Natural killer cell treated with Interleukin-12 subunit alpha and Interleukin-12 subunit beta and Interleukin-15 and Interleukin-18, amount 100 ng/mL, for 72 hours (primary cell): ENCODE results near the gene RTF2. TPM values are rescaled to one million over a fixed set of nuclear protein-coding genes. Genes with fewer than 3 reads are reported as not detected.

Source experiments
- ATAC-seq, 2 donors: fragments of 150-1000 bp; cut with Tn5 transposase in 1 of 2; sonication (Bioruptor Pico), chemical (Tn5 transposase) in 1 of 2; 2 replicates each; pipeline ENCODE4 v1.10.0; 2021
- DNase-seq: peaks from one replicate; pipeline ENCODE4 v3.0.0; 2022; ENCODE audit warnings: low spot score
- H3K27ac Mint-ChIP-seq, 2 donors: 1 replicate in 1 of 2; 2 replicates in 1 of 2; pipeline ENCODE4 v1.8.0; 2022; ENCODE audit warnings: mixed read lengths in 2 of 2, mild to moderate bottlenecking in 1 of 2, moderate library complexity in 1 of 2
- H3K27me3 Mint-ChIP-seq, 2 donors: 1 replicate in 1 of 2; 2 replicates in 1 of 2; pipeline ENCODE4 v1.8.0; 2022; ENCODE audit warnings: mixed read lengths in 2 of 2
- H3K36me3 Mint-ChIP-seq: one replicate; pipeline ENCODE4 v1.8.0; 2022; ENCODE audit warnings: mixed read lengths
- H3K4me1 Mint-ChIP-seq, 2 donors: 1 replicate in 1 of 2; 2 replicates in 1 of 2; pipeline ENCODE4 v1.8.0; 2022; ENCODE audit warnings: low read depth in 2 of 2, mixed read lengths in 2 of 2, mild to moderate bottlenecking in 1 of 2
- H3K4me3 Mint-ChIP-seq: one replicate; pipeline ENCODE4 v1.8.0; 2022; ENCODE audit warnings: mixed read lengths
- H3K9me3 Mint-ChIP-seq: 2 replicates; pipeline ENCODE4 v1.8.0; 2022; ENCODE audit warnings: mixed read lengths
- total RNA-seq, 2 donors: library from RNA; stranded (reverse); gene quantifications; one replicate each; pipeline ENCODE4 v1.2.3, GENCODE V29; 2022

Gene RTF2
- 10 to 100 TPM; 78.5 to 92.2 TPM for total RNA-seq

- H3K36me3 Mint-ChIP-seq, result peaks cover 11% of the 10 kb centered on the region
- no peaks in the 10 kb centered on the region for H3K9me3 Mint-ChIP-seq
- H3K4me1 Mint-ChIP-seq, result peaks cover 35 to 37% of the 10 kb centered on the region in 2 donors
- peak; percentile 98 for DNase-seq
- peak; percentile 100 for ATAC-seq
- no peaks in the 10 kb centered on the region for H3K27me3 Mint-ChIP-seq
- peak within 1 kb of the TSS; percentile 93 for H3K4me3 Mint-ChIP-seq
- peak within 1 kb of the TSS; percentile 96 to 99 for H3K27ac Mint-ChIP-seq
These were observed at the start of gene RTF2 for GRCh38 chr20:56468316-56469076. TSS of gene RTF2 (plus strand) at chr20:56468627. CDS start at chr20:56468698, 71 bp downstream.

- no peaks in the 10 kb centered on the region for H3K9me3 Mint-ChIP-seq
- no peak for ATAC-seq
- no peaks in the 10 kb centered on the region for H3K36me3 Mint-ChIP-seq
These were observed 48.4 kb upstream of the RTF2 start for GRCh38 chr20:56420028-56420427.

GRCh38 chr20:56420940-56421688 is 47.3 kb upstream of the RTF2 start:
- H3K36me3 Mint-ChIP-seq, result no peaks in the 10 kb centered on the region
- no peaks in the 10 kb centered on the region for H3K27me3 Mint-ChIP-seq
- DNase-seq (no peak), ATAC-seq (no peak)
- peaks cover 33 to 36% of the 10 kb centered on the region in 2 donors for H3K4me1 Mint-ChIP-seq
- H3K4me3 Mint-ChIP-seq, result no peak overlapping the region
- no peaks in the 10 kb centered on the region for H3K9me3 Mint-ChIP-seq
- peak overlapping the region; percentile 16 to 75 for H3K27ac Mint-ChIP-seq

More at GRCh38 chr20:56420028-56420427, 48.4 kb upstream of the RTF2 start:
- Mint-ChIP-seq H3K4me1 (peaks cover 39 to 41% of the 10 kb centered on the region in 2 donors), H3K27me3 (no peaks in the 10 kb centered on the region), H3K27ac (no peak overlapping the region), H3K4me3 (no peak overlapping the region)
- no peak for DNase-seq

GRCh38 chr20:56422076-56422823 is 46.2 kb upstream of the RTF2 start:
- DNase-seq (no peak), ATAC-seq (no peak)
- H3K36me3 Mint-ChIP-seq, result no peaks in the 10 kb centered on the region
- no peaks in the 10 kb centered on the region for H3K9me3 Mint-ChIP-seq
- H3K27me3 Mint-ChIP-seq, result no peaks in the 10 kb centered on the region
- peak overlapping the region; percentile 11 for H3K4me3 Mint-ChIP-seq
- peaks cover 30 to 32% of the 10 kb centered on the region in 2 donors for H3K4me1 Mint-ChIP-seq
- H3K27ac Mint-ChIP-seq, result peak overlapping the region in 1 of 2 donors; percentile 75

- peaks cover 24 to 31% of the 10 kb centered on the region in 2 donors for H3K4me1 Mint-ChIP-seq
- no peak for DNase-seq
- H3K4me3 Mint-ChIP-seq, result no peak overlapping the region
These were observed 45.6 kb upstream of the RTF2 start for GRCh38 chr20:56422824-56423189.

GRCh38 chr20:56423211-56423610 is 45.2 kb upstream of the RTF2 start:
- DNase-seq (no peak), ATAC-seq (no peak)
- H3K36me3 Mint-ChIP-seq, result no peaks in the 10 kb centered on the region
- H3K9me3 Mint-ChIP-seq, result no peaks in the 10 kb centered on the region
- H3K27ac Mint-ChIP-seq, result no peak overlapping the region
- H3K4me3 Mint-ChIP-seq, result no peak overlapping the region
- no peaks in the 10 kb centered on the region for H3K27me3 Mint-ChIP-seq
- H3K4me1 Mint-ChIP-seq, result peaks cover 20 to 31% of the 10 kb centered on the region in 2 donors

More at GRCh38 chr20:56422824-56423189, 45.6 kb upstream of the RTF2 start:
- H3K27me3 Mint-ChIP-seq, result no peaks in the 10 kb centered on the region
- H3K27ac Mint-ChIP-seq, result no peak overlapping the region
- no peaks in the 10 kb centered on the region for H3K36me3 Mint-ChIP-seq
- no peak for ATAC-seq
- no peaks in the 10 kb centered on the region for H3K9me3 Mint-ChIP-seq

- no peaks in the 10 kb centered on the region for H3K36me3 Mint-ChIP-seq
- no peak overlapping the region for H3K4me3 Mint-ChIP-seq
- ATAC-seq (no peak), DNase-seq (no peak)
- no peak overlapping the region for H3K27ac Mint-ChIP-seq
- no peaks in the 10 kb centered on the region for H3K9me3 Mint-ChIP-seq
- H3K27me3 Mint-ChIP-seq, result no peaks in the 10 kb centered on the region
- peaks cover 14 to 31% of the 10 kb centered on the region in 2 donors for H3K4me1 Mint-ChIP-seq
These were observed 44.5 kb upstream of the RTF2 start for GRCh38 chr20:56423886-56424285.

GRCh38 chr20:56424931-56425330 is 43.5 kb upstream of the RTF2 start:
- Mint-ChIP-seq H3K4me3 (no peak overlapping the region), H3K4me1 (peaks cover 22 to 38% of the 10 kb centered on the region in 2 donors), H3K27ac (peak overlapping the region in 1 of 2 donors; percentile 70)

GRCh38 chr20:56426026-56426425 is 42.4 kb upstream of the RTF2 start:
- no peak for DNase-seq
- no peaks in the 10 kb centered on the region for H3K27me3 Mint-ChIP-seq
- peaks cover 26 to 43% of the 10 kb centered on the region in 2 donors for H3K4me1 Mint-ChIP-seq
- no peak overlapping the region for H3K4me3 Mint-ChIP-seq
- peaks cover 3% of the 10 kb centered on the region for H3K9me3 Mint-ChIP-seq
- no peak overlapping the region for H3K27ac Mint-ChIP-seq
- no peaks in the 10 kb centered on the region for H3K36me3 Mint-ChIP-seq
- ATAC-seq, result no peak

More at GRCh38 chr20:56424931-56425330, 43.5 kb upstream of the RTF2 start:
- ATAC-seq, result no peak
- H3K27me3 Mint-ChIP-seq, result no peaks in the 10 kb centered on the region
- DNase-seq, result no peak
- H3K36me3 Mint-ChIP-seq, result no peaks in the 10 kb centered on the region
- peaks cover 3% of the 10 kb centered on the region for H3K9me3 Mint-ChIP-seq

- Mint-ChIP-seq H3K4me1 (peaks cover 21 to 41% of the 10 kb centered on the region in 2 donors), H3K27ac (peak overlapping the region in 1 of 2 donors; percentile 94), H3K27me3 (no peaks in the 10 kb centered on the region), H3K4me3 (no peak overlapping the region), H3K36me3 (no peaks in the 10 kb centered on the region), H3K9me3 (peaks cover 3% of the 10 kb centered on the region)
- ATAC-seq (no peak), DNase-seq (no peak)
These were observed 41.5 kb upstream of the RTF2 start for GRCh38 chr20:56426926-56427325.

GRCh38 chr20:56427797-56428196 is 40.6 kb upstream of the RTF2 start:
- DNase-seq (no peak), ATAC-seq (no peak)
- Mint-ChIP-seq H3K27me3 (no peaks in the 10 kb centered on the region), H3K4me1 (peaks cover 22 to 35% of the 10 kb centered on the region in 2 donors), H3K9me3 (peaks cover 3% of the 10 kb centered on the region), H3K4me3 (no peak overlapping the region), H3K36me3 (no peaks in the 10 kb centered on the region), H3K27ac (peak overlapping the region; percentile 18 to 94)

GRCh38 chr20:56428410-56428809 is 40.0 kb upstream of the RTF2 start:
- peaks cover 3% of the 10 kb centered on the region for H3K9me3 Mint-ChIP-seq
- no peak for ATAC-seq
- peak overlapping the region; percentile 18 to 94 for H3K27ac Mint-ChIP-seq
- peaks cover 28 to 41% of the 10 kb centered on the region in 2 donors for H3K4me1 Mint-ChIP-seq
- no peaks in the 10 kb centered on the region for H3K36me3 Mint-ChIP-seq
- no peak overlapping the region for H3K4me3 Mint-ChIP-seq
- no peaks in the 10 kb centered on the region for H3K27me3 Mint-ChIP-seq
- no peak for DNase-seq

GRCh38 chr20:56428881-56429280 is 39.5 kb upstream of the RTF2 start:
- Mint-ChIP-seq H3K4me1 (peaks cover 33 to 45% of the 10 kb centered on the region in 2 donors), H3K4me3 (peak overlapping the region; percentile 72), H3K27me3 (no peaks in the 10 kb centered on the region), H3K27ac (peak overlapping the region; percentile 82 to 94), H3K9me3 (peaks cover 3% of the 10 kb centered on the region), H3K36me3 (no peaks in the 10 kb centered on the region)
- DNase-seq, result no peak
- ATAC-seq, result no peak
